ENCODE data around the gene UCP3. TPM values are rescaled to one million over a fixed set of nuclear protein-coding genes. Genes with fewer than 3 reads are reported as not detected.

Gene UCP3
- total and polyA plus RNA-seq, 2 donors (not counting 1 experiment from before 2014, with no cell fraction given): 8.9 to 11.0 TPM

DNA sequence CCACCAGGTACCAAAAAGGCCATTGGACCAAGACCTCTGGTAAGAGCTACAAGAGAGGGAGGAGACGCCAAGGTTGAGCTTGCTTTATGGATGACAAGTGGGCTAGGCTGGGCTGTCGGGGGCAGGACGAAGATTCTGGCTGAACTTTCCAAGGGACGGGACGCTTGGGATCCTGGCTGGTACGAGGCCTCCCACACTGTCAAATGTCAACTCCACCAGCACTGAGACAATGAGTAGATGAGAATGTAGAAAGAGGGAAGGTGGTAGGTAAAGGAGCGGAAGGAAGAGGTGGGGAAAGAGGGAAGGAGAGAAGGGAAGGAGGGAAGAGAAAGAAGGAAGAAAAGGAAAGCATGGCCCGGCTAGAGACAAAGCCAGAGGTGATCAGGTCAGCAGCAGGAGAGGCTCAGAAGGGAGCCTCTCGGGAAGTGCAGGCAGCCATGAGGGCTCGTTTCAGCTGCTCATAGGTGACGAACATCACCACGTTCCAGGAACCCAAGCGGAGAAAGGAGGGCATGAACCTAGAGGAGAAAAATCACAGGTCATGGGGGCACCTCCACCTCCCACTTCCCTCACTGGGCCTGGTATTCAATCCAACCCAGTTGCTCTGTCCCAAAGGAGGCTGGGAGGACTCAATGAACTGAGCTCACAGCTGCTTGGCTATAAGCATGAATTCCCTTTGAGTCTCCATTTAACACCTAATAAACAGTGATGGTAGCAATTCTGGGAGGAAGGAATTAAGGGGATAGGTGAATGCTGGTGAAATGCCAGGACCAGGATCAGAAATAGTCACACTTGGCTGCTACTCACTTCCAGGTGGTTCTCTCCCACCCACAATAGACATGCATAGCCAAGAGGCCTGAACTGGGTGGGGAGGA is 34.0 kb downstream of the UCP3 start:
- intact Hi-C loops (cut with micrococcal nuclease): loop anchor here (1.0 kb wide), 1 partner anchor 7 kb away; the partner anchor contains the start of gene UCP2
- Histone ChIP-seq H3K9me3 (ENCODE audit: control extremely low read depth in 1 of 3, control insufficient read depth in 2 of 3, insufficient read depth in 1 of 3, low read length in 2 of 3) (no peaks in the 10 kb centered on the region), H2AFZ (ENCODE audit: insufficient read depth, low read depth, low read length, poor library complexity, severe bottlenecking) (no peak overlapping the region), H3K4me2 (replicated peaks; ENCODE audit: low read depth, low read length, poor library complexity, severe bottlenecking) (peak overlapping the region; percentile 60), H3K36me3 (replicated peaks in 1 of 2; ENCODE audit: control extremely low read depth in 1 of 2, control insufficient read depth in 1 of 2, extremely low read depth in 1 of 2, insufficient read depth in 2 of 2, low read length in 1 of 2) (peaks cover 19 to 59% of the 10 kb centered on the region in 2 experiments), H4K20me1 (ENCODE audit: control insufficient read depth, insufficient read depth, low read length, poor library complexity, severe bottlenecking) (peaks cover 61% of the 10 kb centered on the region), H3K27me3 (replicated peaks in 1 of 4; ENCODE audit: control extremely low read depth in 1 of 4, control insufficient read depth in 3 of 4, insufficient read depth in 4 of 4, low read length in 3 of 4) (no peaks in the 10 kb centered on the region), H3K4me3 (ENCODE audit: control extremely low read depth in 1 of 5, extremely low read depth in 1 of 5, insufficient read depth in 1 of 5, low read depth in 2 of 5, low read length in 4 of 5) (no peak overlapping the region), H3K27ac (ENCODE audit: low read length in 2 of 2) (peak overlapping the region; percentile 49 to 94), H3K4me1 (ENCODE audit: control insufficient read depth in 2 of 2, insufficient read depth in 2 of 2, low read length in 2 of 2) (peaks cover 99 to 100% of the 10 kb centered on the region in 2 donors), H3K79me2 (ENCODE audit: control insufficient read depth, insufficient read depth, low read length) (peaks cover 34% of the 10 kb centered on the region), H3K9ac (ENCODE audit: low read length) (no peak overlapping the region)
- Mint-ChIP-seq H3K9me3 (ENCODE audit: insufficient read depth) (no peaks in the 10 kb centered on the region), H3K4me1 (peaks cover 97% of the 10 kb centered on the region), H3K27ac (peak overlapping the region; percentile 96), H3K27me3 (no peaks in the 10 kb centered on the region), H3K4me3 (peak overlapping the region; percentile 65)
- POLR2A ChIA-PET: interaction anchor here (0.6 to 9.4 kb wide), 5 partner anchors 6 to 37 kb away, joined by 3 to 155 read pairs (median 3); partner anchors contain the start of gene UCP2
- ATAC-seq (ENCODE audit: low read depth): no peak
- peak; percentile 24 for DNase-seq
- 90% methylated on average over 10 of the region's 13 CpGs for WGBS (ENCODE audit: insufficient coverage)
- CTCF ChIA-PET: interaction anchor here (1.0 to 2.2 kb wide), 3 partner anchors 20 to 30 kb away, joined by 3 to 6 read pairs (median 4); no protein-coding TSS in a partner anchor
- TF ChIP-seq, protein P1, sequence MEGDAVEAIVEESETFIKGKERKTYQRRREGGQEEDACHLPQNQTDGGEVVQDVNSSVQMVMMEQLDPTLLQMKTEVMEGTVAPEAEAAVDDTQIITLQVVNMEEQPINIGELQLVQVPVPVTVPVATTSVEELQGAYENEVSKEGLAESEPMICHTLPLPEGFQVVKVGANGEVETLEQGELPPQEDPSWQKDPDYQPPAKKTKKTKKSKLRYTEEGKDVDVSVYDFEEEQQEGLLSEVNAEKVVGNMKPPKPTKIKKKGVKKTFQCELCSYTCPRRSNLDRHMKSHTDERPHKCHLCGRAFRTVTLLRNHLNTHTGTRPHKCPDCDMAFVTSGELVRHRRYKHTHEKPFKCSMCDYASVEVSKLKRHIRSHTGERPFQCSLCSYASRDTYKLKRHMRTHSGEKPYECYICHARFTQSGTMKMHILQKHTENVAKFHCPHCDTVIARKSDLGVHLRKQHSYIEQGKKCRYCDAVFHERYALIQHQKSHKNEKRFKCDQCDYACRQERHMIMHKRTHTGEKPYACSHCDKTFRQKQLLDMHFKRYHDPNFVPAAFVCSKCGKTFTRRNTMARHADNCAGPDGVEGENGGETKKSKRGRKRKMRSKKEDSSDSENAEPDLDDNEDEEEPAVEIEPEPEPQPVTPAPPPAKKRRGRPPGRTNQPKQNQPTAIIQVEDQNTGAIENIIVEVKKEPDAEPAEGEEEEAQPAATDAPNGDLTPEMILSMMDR (IDR thresholded peaks at IDR 0.05): no peak
- no peak for TF ChIP-seq EZH2 (IDR thresholded peaks at IDR 0.05; ENCODE audit: borderline replicate concordance, insufficient read depth, low read depth, low read length, poor library complexity, severe bottlenecking)

Measured in B cell (primary cell).